ENCODE data around the gene DHX38.
"Not testable (repeated sequence)": the region's sequence is repeated elsewhere in the genome, so short reads cannot be mapped to it uniquely, and the experiment has no call there.

The DHX38 gene

DNA sequence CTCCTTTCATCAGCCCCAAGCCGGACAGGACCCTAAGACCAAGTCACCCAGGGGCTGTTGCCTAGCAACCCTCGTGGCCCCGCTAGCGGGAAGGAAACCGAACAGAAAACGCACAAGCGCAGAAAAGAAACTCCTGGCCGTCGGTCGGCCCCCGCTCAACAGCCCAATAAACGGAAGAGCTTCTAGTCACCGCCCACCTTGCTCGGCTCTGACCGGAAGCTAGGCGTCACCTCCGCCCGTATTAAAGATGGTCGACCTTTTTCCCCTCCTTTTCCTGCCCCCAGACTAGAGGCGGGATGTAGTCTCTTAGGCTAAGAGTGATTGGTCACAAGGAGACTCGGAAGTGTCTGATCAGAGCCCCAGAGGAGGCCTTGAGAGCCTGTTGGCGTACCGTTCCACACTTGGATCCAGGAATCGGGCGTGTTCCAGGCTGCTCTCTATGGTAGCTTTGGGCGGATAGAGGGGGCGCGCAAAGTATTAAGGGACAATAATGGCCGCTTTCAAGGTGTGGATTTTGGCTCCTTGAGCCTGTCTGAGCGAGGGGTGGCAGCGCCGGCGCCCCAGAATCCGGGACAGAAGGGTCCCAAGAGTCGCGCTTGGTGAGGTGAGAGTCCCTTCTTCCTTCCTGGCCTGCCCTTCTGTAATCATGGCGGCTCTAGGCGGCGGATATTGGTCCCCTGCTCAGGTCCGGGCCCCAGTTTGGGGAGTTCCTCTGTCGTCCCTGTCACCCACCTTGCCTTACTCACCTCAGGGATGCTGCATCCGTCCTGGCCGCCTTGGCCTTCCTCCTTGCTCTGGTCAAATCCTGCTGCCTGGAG, at the start of gene DHX38, which contains the start of gene TXNL4B:
TSS of gene DHX38 (plus strand) at position 400 of the 818 bp plus-strand sequence. CDS start 2,311 bp downstream, outside the sequence.
TSS of gene TXNL4B (minus strand) at position 173 of the 818 bp plus-strand sequence. CDS start 2,871 bp downstream, outside the sequence.
- DNase-seq (ENCODE audit: low spot score) = peak; percentile 94
- H3K4me3 Mint-ChIP-seq = peak within 1 kb of the TSS; percentile 98
- H3K4me1 Mint-ChIP-seq (ENCODE audit: low read depth) = peaks cover 36% of the 10 kb centered on the region
- H3K36me3 Mint-ChIP-seq (ENCODE audit: low read depth) = peaks cover 40% of the 10 kb centered on the region
- no peaks in the 10 kb centered on the region for H3K27me3 Mint-ChIP-seq (ENCODE audit: low read depth)
- H3K27ac Mint-ChIP-seq = peak within 1 kb of the TSS; percentile 99
- H3K9me3 Mint-ChIP-seq = no peaks in the 10 kb centered on the region

- H3K9me3 Mint-ChIP-seq = peaks cover 6% of the 10 kb centered on the region
- peaks cover 3% of the 10 kb centered on the region for H3K27me3 Mint-ChIP-seq (ENCODE audit: low read depth)
- H3K4me3 Mint-ChIP-seq = no peak overlapping the region
- no peaks in the 10 kb centered on the region for H3K4me1 Mint-ChIP-seq (ENCODE audit: low read depth)
- no peak overlapping the region for H3K27ac Mint-ChIP-seq
- peaks cover 4% of the 10 kb centered on the region for H3K36me3 Mint-ChIP-seq (ENCODE audit: low read depth)
- no peak for DNase-seq (ENCODE audit: low spot score)
These were observed 49.4 kb upstream of the DHX38 start for GRCh38 chr16:72044296-72044695.

DNA sequence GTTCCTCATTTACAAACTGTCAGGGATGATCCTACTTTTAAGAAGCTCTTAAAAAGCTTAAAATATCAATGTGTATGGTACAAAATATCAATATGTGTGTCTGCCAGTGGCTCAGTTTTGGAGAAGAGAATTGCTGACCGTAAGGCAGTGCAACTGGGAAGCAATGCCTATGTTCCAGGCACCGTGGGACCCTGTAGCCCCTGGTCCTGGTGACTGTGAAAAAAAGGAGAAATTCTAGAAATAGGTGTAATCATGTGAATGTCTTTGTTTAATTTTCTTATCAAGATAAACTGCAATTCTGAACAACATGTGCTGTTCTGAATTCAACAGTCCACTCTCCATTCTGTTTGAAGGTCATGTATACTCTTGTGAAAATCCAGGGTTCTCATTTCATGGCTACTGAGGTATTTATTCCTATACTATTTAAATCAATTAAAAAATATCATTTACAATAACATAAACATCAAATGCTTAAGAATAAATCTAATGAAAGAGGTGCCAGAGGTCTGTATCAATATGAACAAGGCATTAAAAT, 48.8 kb upstream of the DHX38 start:
- no peaks in the 10 kb centered on the region for H3K4me1 Mint-ChIP-seq (ENCODE audit: low read depth)
- H3K27ac Mint-ChIP-seq = no peak overlapping the region
- H3K4me3 Mint-ChIP-seq = no peak overlapping the region
- peaks cover 4% of the 10 kb centered on the region for H3K36me3 Mint-ChIP-seq (ENCODE audit: low read depth)
- H3K27me3 Mint-ChIP-seq (ENCODE audit: low read depth) = peaks cover 3% of the 10 kb centered on the region
- peaks cover 9% of the 10 kb centered on the region for H3K9me3 Mint-ChIP-seq
- no peak for DNase-seq (ENCODE audit: low spot score)

- DNase-seq (ENCODE audit: low spot score) = no peak
- Mint-ChIP-seq H3K4me3 (no peak overlapping the region), H3K27me3 (ENCODE audit: low read depth) (peaks cover 3% of the 10 kb centered on the region), H3K9me3 (peaks cover 12% of the 10 kb centered on the region), H3K27ac (no peak overlapping the region), H3K36me3 (ENCODE audit: low read depth) (no peaks in the 10 kb centered on the region), H3K4me1 (ENCODE audit: low read depth) (no peaks in the 10 kb centered on the region)
These were observed 44.5 kb upstream of the DHX38 start for GRCh38 chr16:72049110-72049509.

DNA sequence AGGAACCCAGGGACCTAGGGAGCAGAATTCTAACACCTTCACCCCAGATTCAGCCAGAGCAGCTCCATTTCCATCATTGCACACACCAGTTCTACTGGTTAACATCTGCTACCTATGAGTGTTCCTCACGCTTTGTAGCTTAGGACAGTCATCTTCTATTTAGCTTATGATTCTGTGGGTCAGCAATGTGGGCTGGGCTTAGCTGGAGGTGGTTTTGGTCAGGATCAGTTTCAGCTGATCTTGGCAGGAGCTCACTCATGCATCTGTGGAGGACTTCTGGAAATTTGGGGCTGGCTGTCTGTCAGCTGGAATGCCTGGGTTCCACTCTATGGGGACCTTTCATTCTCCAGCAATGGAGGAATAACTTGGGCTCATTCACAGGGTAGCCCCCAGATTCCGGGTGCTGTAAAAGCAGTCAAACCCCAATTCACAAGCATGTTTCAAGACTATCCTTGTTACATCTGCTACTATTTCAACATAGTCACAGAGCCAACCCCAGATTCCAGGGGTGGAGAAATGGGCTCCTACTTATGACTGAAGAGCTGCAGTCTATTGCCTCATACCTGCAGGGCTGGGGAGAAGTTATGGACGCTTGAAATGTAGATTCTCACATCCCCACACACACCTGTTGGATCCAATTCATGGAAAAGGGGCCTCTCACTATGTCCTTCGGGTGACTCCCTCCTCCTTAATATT, 42.7 kb upstream of the DHX38 start:
- H3K36me3 Mint-ChIP-seq (ENCODE audit: low read depth) = no peaks in the 10 kb centered on the region
- no peaks in the 10 kb centered on the region for H3K4me1 Mint-ChIP-seq (ENCODE audit: low read depth)
- no peak overlapping the region for H3K27ac Mint-ChIP-seq
- peaks cover 3% of the 10 kb centered on the region for H3K27me3 Mint-ChIP-seq (ENCODE audit: low read depth)
- H3K9me3 Mint-ChIP-seq = peaks cover 12% of the 10 kb centered on the region
- no peak for DNase-seq (ENCODE audit: low spot score)
- H3K4me3 Mint-ChIP-seq = no peak overlapping the region

GRCh38 chr16:72051818-72052217, 41.8 kb upstream of the DHX38 start:
- Mint-ChIP-seq H3K4me3 (no peak overlapping the region), H3K36me3 (ENCODE audit: low read depth) (no peaks in the 10 kb centered on the region), H3K27me3 (ENCODE audit: low read depth) (peaks cover 3% of the 10 kb centered on the region), H3K4me1 (ENCODE audit: low read depth) (no peaks in the 10 kb centered on the region), H3K9me3 (peaks cover 12% of the 10 kb centered on the region), H3K27ac (no peak overlapping the region)
- no peak for DNase-seq (ENCODE audit: low spot score)

DNA sequence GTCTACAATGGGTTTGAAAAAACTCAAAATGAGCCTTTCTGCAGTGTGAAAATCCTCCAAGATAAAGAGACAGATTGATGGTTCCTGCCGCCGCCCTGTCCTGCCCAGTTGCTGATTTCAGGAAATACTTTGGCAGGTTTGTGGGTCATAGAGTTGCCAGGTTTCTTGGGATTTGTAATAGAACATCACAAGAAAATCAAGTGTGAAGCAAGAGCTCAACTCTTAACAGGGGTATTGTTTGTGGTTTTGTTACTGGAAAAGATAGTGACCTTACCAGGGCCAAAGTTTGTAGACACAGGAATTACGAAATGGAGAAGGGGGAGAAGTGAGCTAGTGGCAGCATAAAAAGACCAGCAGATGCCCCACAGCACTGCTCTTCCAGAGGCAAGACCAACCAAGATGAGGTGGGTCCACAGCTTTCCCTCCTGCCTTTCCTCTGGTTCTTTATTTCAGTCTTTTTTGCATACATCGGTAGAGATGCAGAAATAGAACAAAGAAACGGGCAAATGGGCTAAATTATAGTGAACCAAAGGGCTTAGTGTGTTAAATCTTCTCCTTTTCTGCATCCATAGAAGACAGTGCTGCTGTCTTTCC, 39.3 kb upstream of the DHX38 start, which contains the start of gene HP:
TSS of gene HP (plus strand) at position 252 of the 594 bp plus-strand sequence. CDS start at position 400, 148 bp downstream.
- not testable (repeated sequence) for DNase-seq (ENCODE audit: low spot score); H3K27me3 Mint-ChIP-seq (ENCODE audit: low read depth); H3K36me3 Mint-ChIP-seq (ENCODE audit: low read depth); H3K4me3 Mint-ChIP-seq; H3K27ac Mint-ChIP-seq; H3K4me1 Mint-ChIP-seq (ENCODE audit: low read depth); H3K9me3 Mint-ChIP-seq

GRCh38 chr16:72055911-72056310, 37.7 kb upstream of the DHX38 start:
- Mint-ChIP-seq H3K4me3 (no peak overlapping the region), H3K4me1 (ENCODE audit: low read depth) (no peaks in the 10 kb centered on the region), H3K36me3 (ENCODE audit: low read depth) (no peaks in the 10 kb centered on the region), H3K27me3 (ENCODE audit: low read depth) (no peaks in the 10 kb centered on the region), H3K9me3 (no peaks in the 10 kb centered on the region), H3K27ac (no peak overlapping the region)
- no peak for DNase-seq (ENCODE audit: low spot score)

GRCh38 chr16:72057313-72057712, 36.3 kb upstream of the DHX38 start:
- DNase-seq (ENCODE audit: low spot score); H3K4me3 Mint-ChIP-seq; H3K27me3 Mint-ChIP-seq (ENCODE audit: low read depth); H3K27ac Mint-ChIP-seq; H3K9me3 Mint-ChIP-seq; H3K36me3 Mint-ChIP-seq (ENCODE audit: low read depth); H3K4me1 Mint-ChIP-seq (ENCODE audit: low read depth): not testable (repeated sequence)

GRCh38 chr16:72059060-72059459, 34.6 kb upstream of the DHX38 start:
- not testable (repeated sequence) for DNase-seq (ENCODE audit: low spot score); H3K27me3 Mint-ChIP-seq (ENCODE audit: low read depth); H3K27ac Mint-ChIP-seq; H3K36me3 Mint-ChIP-seq (ENCODE audit: low read depth); H3K9me3 Mint-ChIP-seq; H3K4me3 Mint-ChIP-seq; H3K4me1 Mint-ChIP-seq (ENCODE audit: low read depth)

DNA sequence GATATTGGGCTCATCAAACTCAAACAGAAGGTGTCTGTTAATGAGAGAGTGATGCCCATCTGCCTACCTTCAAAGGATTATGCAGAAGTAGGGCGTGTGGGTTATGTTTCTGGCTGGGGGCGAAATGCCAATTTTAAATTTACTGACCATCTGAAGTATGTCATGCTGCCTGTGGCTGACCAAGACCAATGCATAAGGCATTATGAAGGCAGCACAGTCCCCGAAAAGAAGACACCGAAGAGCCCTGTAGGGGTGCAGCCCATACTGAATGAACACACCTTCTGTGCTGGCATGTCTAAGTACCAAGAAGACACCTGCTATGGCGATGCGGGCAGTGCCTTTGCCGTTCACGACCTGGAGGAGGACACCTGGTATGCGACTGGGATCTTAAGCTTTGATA, 33.2 kb upstream of the DHX38 start:
- Mint-ChIP-seq H3K4me3 (no peak overlapping the region), H3K27ac (no peak overlapping the region), H3K9me3 (no peaks in the 10 kb centered on the region), H3K4me1 (ENCODE audit: low read depth) (no peaks in the 10 kb centered on the region), H3K27me3 (ENCODE audit: low read depth) (no peaks in the 10 kb centered on the region), H3K36me3 (ENCODE audit: low read depth) (no peaks in the 10 kb centered on the region)
- no peak for DNase-seq (ENCODE audit: low spot score)

DNA sequence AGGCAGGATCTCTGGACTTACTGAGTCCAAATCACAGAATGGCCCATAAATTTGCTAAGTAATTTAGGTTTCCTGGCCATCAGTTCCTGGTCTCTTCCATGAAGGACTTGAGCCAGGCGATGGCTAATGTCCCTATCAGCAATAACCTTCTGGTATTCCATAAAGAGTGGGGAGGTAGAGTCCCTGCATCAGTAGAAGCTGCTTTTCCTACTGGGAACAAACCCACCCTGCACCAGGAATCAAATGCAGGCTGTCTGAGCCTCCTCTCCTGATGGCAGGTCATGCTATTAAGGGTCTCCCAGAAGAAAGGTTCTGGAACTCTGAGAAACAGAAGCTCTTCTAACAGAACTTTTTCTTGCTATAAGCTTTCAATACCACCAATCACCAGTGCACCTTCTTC, 32.1 kb upstream of the DHX38 start:
- DNase-seq (ENCODE audit: low spot score) = no peak
- H3K4me1 Mint-ChIP-seq (ENCODE audit: low read depth) = no peaks in the 10 kb centered on the region
- H3K9me3 Mint-ChIP-seq = no peaks in the 10 kb centered on the region
- no peak overlapping the region for H3K27ac Mint-ChIP-seq
- no peaks in the 10 kb centered on the region for H3K27me3 Mint-ChIP-seq (ENCODE audit: low read depth)
- no peak overlapping the region for H3K4me3 Mint-ChIP-seq
- H3K36me3 Mint-ChIP-seq (ENCODE audit: low read depth) = no peaks in the 10 kb centered on the region

DNA sequence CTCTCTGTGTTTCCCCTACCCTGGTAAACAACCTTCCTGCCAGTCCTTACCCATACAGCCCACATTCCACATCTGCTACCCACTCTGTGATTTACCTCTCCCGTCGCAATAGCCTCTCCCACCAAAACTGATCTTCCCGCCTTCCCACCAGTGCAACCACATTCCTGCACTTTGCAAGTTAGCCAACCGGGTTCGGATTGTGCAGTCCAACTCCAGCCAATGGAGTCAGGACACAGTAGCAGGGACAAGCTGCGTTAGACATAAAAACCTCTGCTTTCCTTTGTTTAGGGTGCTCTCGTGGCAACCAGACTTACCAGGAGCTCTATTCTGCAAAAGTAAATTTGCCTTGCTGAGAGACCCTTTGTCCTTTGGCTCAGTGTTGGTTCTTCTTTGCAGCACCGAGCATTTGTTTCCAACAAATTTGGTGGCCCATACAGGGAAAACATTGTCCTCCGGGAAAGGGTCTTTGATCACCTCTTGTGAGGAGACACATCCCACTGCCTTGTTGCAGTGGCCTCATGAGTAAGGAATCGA, 29.2 kb upstream of the DHX38 start:
- no peaks in the 10 kb centered on the region for H3K9me3 Mint-ChIP-seq
- H3K36me3 Mint-ChIP-seq (ENCODE audit: low read depth) = no peaks in the 10 kb centered on the region
- H3K27me3 Mint-ChIP-seq (ENCODE audit: low read depth) = no peaks in the 10 kb centered on the region
- no peak overlapping the region for H3K4me3 Mint-ChIP-seq
- H3K27ac Mint-ChIP-seq = no peak overlapping the region
- no peak for DNase-seq (ENCODE audit: low spot score)
- H3K4me1 Mint-ChIP-seq (ENCODE audit: low read depth) = no peaks in the 10 kb centered on the region

DNA sequence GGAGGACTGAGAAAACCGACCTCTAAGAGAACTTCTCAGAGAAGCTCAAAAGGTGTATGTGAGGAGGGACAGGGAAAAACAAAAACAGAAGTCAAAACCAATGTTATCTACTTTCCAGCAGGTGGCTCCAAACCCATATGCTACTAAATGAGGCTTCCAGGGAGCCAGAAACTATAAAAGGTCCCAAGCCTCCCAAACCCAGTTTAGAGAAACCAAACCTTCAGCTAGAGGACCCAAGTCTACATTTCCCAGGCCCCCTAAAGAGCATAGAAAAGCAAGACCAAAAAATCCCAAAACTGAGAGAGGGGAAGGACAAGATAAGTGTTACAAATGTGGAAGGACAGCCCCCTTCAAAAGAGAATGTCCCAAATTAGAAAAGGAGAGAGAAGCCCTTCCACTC, 26.9 kb upstream of the DHX38 start:
- H3K4me1 Mint-ChIP-seq (ENCODE audit: low read depth) = no peaks in the 10 kb centered on the region
- H3K9me3 Mint-ChIP-seq = no peaks in the 10 kb centered on the region
- H3K27me3 Mint-ChIP-seq (ENCODE audit: low read depth) = no peaks in the 10 kb centered on the region
- DNase-seq (ENCODE audit: low spot score) = no peak
- H3K36me3 Mint-ChIP-seq (ENCODE audit: low read depth) = no peaks in the 10 kb centered on the region
- no peak overlapping the region for H3K27ac Mint-ChIP-seq
- H3K4me3 Mint-ChIP-seq = no peak overlapping the region

Measured in T-helper 2 cell treated with Interferon-gamma antibody and Interleukin-4, amounts not matched to agents 5 μg/mL and 100 μg/mL, for 36 hours (primary cell).